Measurements from ENCODE around the gene TPST2.

- no peak for TF ChIP-seq CTCF (IDR thresholded peaks at IDR 0.05; ENCODE audit: extremely low read depth in 1 of 2, insufficient read depth in 1 of 2, low read depth in 1 of 2, low read length in 2 of 2)
- TF ChIP-seq, protein P1, sequence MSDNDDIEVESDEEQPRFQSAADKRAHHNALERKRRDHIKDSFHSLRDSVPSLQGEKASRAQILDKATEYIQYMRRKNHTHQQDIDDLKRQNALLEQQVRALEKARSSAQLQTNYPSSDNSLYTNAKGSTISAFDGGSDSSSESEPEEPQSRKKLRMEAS (IDR thresholded peaks at IDR 0.05; ENCODE audit: insufficient read depth, insufficient read length): no peak
- no peak for TF ChIP-seq JUN (IDR thresholded peaks at IDR 0.05; ENCODE audit: borderline replicate concordance, insufficient read depth, insufficient read length, low read depth)
Observed at GRCh38 chr22:26561756-26562417, 28.0 kb downstream of the TPST2 start.
